H9 (cell line): Measurements from ENCODE around the gene SLC16A1. TPM values are rescaled to one million over a fixed set of nuclear protein-coding genes. Genes with fewer than 3 reads are reported as not detected.

Experiments used
- DNase-seq: peaks from one replicate; pipeline ENCODE4 v3.0.0-alpha.2; 2017
- H2AFZ ChIP-seq: one replicate; pipeline ENCODE4 v1.6.1; 2013; ENCODE audit warnings: mild to moderate bottlenecking, low read length, control low read depth, moderate library complexity
- H2AK5ac ChIP-seq: 2 replicates; pipeline ENCODE4 v1.6.1; 2013; ENCODE audit warnings: low read length, control low read depth, mixed read lengths; ENCODE audit not compliant: insufficient read length
- H2BK120ac ChIP-seq: one replicate; pipeline ENCODE4 v1.6.1; 2013; ENCODE audit warnings: low read depth, mild to moderate bottlenecking, low read length, control low read depth, inconsistent platforms; ENCODE audit not compliant: poor library complexity, severe bottlenecking
- H2BK12ac ChIP-seq: 2 replicates; pipeline ENCODE4 v1.6.1; 2013; ENCODE audit warnings: low read length, control low read depth, mixed read lengths, low read depth; ENCODE audit not compliant: insufficient read length
- H2BK15ac ChIP-seq: 2 replicates; pipeline ENCODE4 v1.6.1; 2013; ENCODE audit warnings: low read depth, low read length, control low read depth
- H2BK20ac ChIP-seq: one replicate; pipeline ENCODE4 v1.6.1; 2013; ENCODE audit warnings: low read depth, mild to moderate bottlenecking, low read length, control low read depth, inconsistent platforms; ENCODE audit not compliant: poor library complexity, severe bottlenecking
- H2BK5ac ChIP-seq: 2 replicates; pipeline ENCODE4 v1.6.1; 2013; ENCODE audit warnings: low read length, control low read depth, mixed read lengths; ENCODE audit not compliant: insufficient read length
- H3K14ac ChIP-seq: 2 replicates; pipeline ENCODE4 v1.6.1; 2013; ENCODE audit warnings: low read length, control low read depth; ENCODE audit not compliant: insufficient read depth
- H3K18ac ChIP-seq: 2 replicates; pipeline ENCODE4 v1.6.1; 2013; ENCODE audit warnings: low read depth, mild to moderate bottlenecking, mixed read lengths, low read length, control low read depth; ENCODE audit not compliant: insufficient read length
- H3K23ac ChIP-seq: 2 replicates; pipeline ENCODE4 v1.6.1; 2013; ENCODE audit warnings: low read length, control low read depth, mixed read lengths, low read depth; ENCODE audit not compliant: insufficient read length
- H3K23me2 ChIP-seq: 2 replicates; pipeline ENCODE4 v1.6.1; 2013; ENCODE audit warnings: low read depth, mild to moderate bottlenecking, mixed read lengths, low read length, control low read depth; ENCODE audit not compliant: insufficient read length, poor library complexity, severe bottlenecking
- H3K27ac ChIP-seq: 2 replicates; pipeline ENCODE4 v1.5.1; 2013; ENCODE audit warnings: low read length, control low read depth, mixed read lengths, low read depth; ENCODE audit not compliant: insufficient read length
- H3K27me3 ChIP-seq: 2 replicates; pipeline ENCODE4 v1.6.1; 2013; ENCODE audit warnings: low read length, control low read depth, inconsistent platforms; ENCODE audit not compliant: insufficient read depth
- H3K4ac ChIP-seq: 2 replicates; pipeline ENCODE4 v1.6.1; 2013; ENCODE audit warnings: low read depth, mild to moderate bottlenecking, control low read depth, inconsistent platforms, low read length, moderate library complexity
- H3K4me1 ChIP-seq: 2 replicates; pipeline ENCODE4 v1.6.1; 2013; ENCODE audit warnings: low read length, control low read depth, inconsistent platforms; ENCODE audit not compliant: insufficient read depth
- H3K4me2 ChIP-seq: 2 replicates; pipeline ENCODE4 v1.6.1; 2013; ENCODE audit warnings: low read length, control low read depth, mixed read lengths; ENCODE audit not compliant: insufficient read length, insufficient read depth
- H3K56ac ChIP-seq: 2 replicates; pipeline ENCODE4 v1.6.1; 2013; ENCODE audit warnings: low read depth, mild to moderate bottlenecking, mixed read lengths, low read length, control low read depth; ENCODE audit not compliant: insufficient read length
- H3K79me1 ChIP-seq: 2 replicates; pipeline ENCODE4 v1.6.1; 2013; ENCODE audit warnings: low read depth, mild to moderate bottlenecking, moderate library complexity, low read length, control low read depth, inconsistent platforms; ENCODE audit not compliant: insufficient read depth, poor library complexity, severe bottlenecking
- H3K79me2 ChIP-seq: 2 replicates; pipeline ENCODE4 v1.6.1; 2013; ENCODE audit warnings: low read length, control low read depth, inconsistent platforms; ENCODE audit not compliant: insufficient read depth
- H3K9ac ChIP-seq: 2 replicates; pipeline ENCODE4 v1.6.1; 2013; ENCODE audit warnings: low read length, control low read depth, mixed read lengths; ENCODE audit not compliant: insufficient read length; ENCODE audit errors: extremely low read depth
- H3K9me3 ChIP-seq: one replicate; pipeline ENCODE4 v1.6.1; 2013; ENCODE audit warnings: low read depth, low read length, inconsistent platforms; ENCODE audit not compliant: control insufficient read depth
- H3T11ph ChIP-seq: one replicate; pipeline ENCODE4 v1.6.1; 2013; ENCODE audit warnings: mild to moderate bottlenecking, low read length, control low read depth, inconsistent platforms
- H4K20me1 ChIP-seq: one replicate; pipeline ENCODE4 v1.6.1; 2013; ENCODE audit not compliant: control insufficient read depth, insufficient read length, insufficient read depth
- H4K5ac ChIP-seq: 2 replicates; pipeline ENCODE4 v1.6.1; 2013; ENCODE audit warnings: low read depth, mild to moderate bottlenecking, mixed read lengths, low read length, control low read depth; ENCODE audit not compliant: insufficient read length
- H4K8ac ChIP-seq: replicated peaks from 2 replicates; pipeline ENCODE4 v1.6.1; 2013; ENCODE audit warnings: low read length, control low read depth, mixed read lengths, low read depth; ENCODE audit not compliant: insufficient read length
- H4K91ac ChIP-seq: 2 replicates; pipeline ENCODE4 v1.6.1; 2013; ENCODE audit warnings: low read depth, mild to moderate bottlenecking, moderate library complexity, mixed read lengths, low read length, control low read depth; ENCODE audit not compliant: insufficient read length
- H3K27ac Mint-ChIP-seq, 3 experiments: 2 replicates in 2 of 3; 3 replicates in 1 of 3; pipeline ENCODE4 v1.8.0; 2020 to 2021; ENCODE audit warnings: mixed read lengths in 3 of 3, mild to moderate bottlenecking in 1 of 3, moderate library complexity in 1 of 3
- H3K27me3 Mint-ChIP-seq: 2 replicates; pipeline ENCODE4 v1.8.0; 2021; ENCODE audit warnings: low read depth, mild to moderate bottlenecking, moderate library complexity, mixed read lengths
- H3K36me3 Mint-ChIP-seq, 3 experiments: 2 replicates in 2 of 3; 3 replicates in 1 of 3; pipeline ENCODE4 v1.8.0; 2020 to 2021; ENCODE audit warnings: low read depth in 3 of 3, mixed read lengths in 3 of 3; ENCODE audit not compliant: insufficient read depth in 1 of 3
- H3K4me1 Mint-ChIP-seq, 2 experiments: 2 replicates each; pipeline ENCODE4 v1.8.0; 2020; ENCODE audit warnings: mixed read lengths in 2 of 2
- H3K4me3 Mint-ChIP-seq, 2 experiments: 2 replicates in 1 of 2; 3 replicates in 1 of 2; pipeline ENCODE4 v1.8.0; 2020 to 2021; ENCODE audit warnings: mild to moderate bottlenecking in 2 of 2, mixed read lengths in 2 of 2, moderate library complexity in 1 of 2
- H3K9me3 Mint-ChIP-seq, 2 experiments: 2 replicates in 1 of 2; 3 replicates in 1 of 2; pipeline ENCODE4 v1.8.0; 2020; ENCODE audit warnings: mild to moderate bottlenecking in 2 of 2, mixed read lengths in 2 of 2, moderate library complexity in 1 of 2
- WGBS: extraction: QIAGEN DNeasy Blood & Tissue Kit; methylation state at CpG from one replicate; pipeline ENCODE4 v1.1.7; 2013; ENCODE audit warnings: missing lambda C conversion rate, low lambda C conversion rate, mixed read lengths; ENCODE audit not compliant: insufficient read length; ENCODE audit errors: extremely low coverage; 5-methylcytosine and 5-hydroxymethylcytosine counted together
- total RNA-seq: library from RNA; stranded (reverse); gene quantifications from 2 replicates; pipeline ENCODE4 v1.2.1, GENCODE V29; 2021
- TF ChIP-seq, protein P1 (sequence below): fragments of 200-600 bp; sonication (generic); conservative IDR thresholded peaks from 3 replicates; pipeline ENCODE4 v1.8.0; 2021; ENCODE audit warnings: antibody characterized with exemption, mild to moderate bottlenecking

Gene SLC16A1
- total RNA-seq, 1 experiment from 2014 or later = 381 TPM

- no peak overlapping the region for H3K4ac ChIP-seq
- peaks cover 5% of the 10 kb centered on the region for H3K23me2 ChIP-seq
- no peak overlapping the region for H3T11ph ChIP-seq
- H4K8ac ChIP-seq = no peak overlapping the region
- no peak overlapping the region for H2BK120ac ChIP-seq
- no peak overlapping the region for H3K9ac ChIP-seq
- Mint-ChIP-seq H3K27me3 (no peaks in the 10 kb centered on the region), H3K4me1 (peaks cover 26 to 37% of the 10 kb centered on the region in 2 experiments), H3K9me3 (no peaks in the 10 kb centered on the region), H3K4me3 (no peak overlapping the region), H3K36me3 (peaks cover 30 to 50% (median 48%) of the 10 kb centered on the region in 3 experiments), H3K27ac (peak overlapping the region in 1 of 3 experiments; percentile 73; a peak in 2 of 7 replicates)
- no peak overlapping the region for H3K14ac ChIP-seq
- TF ChIP-seq, protein P1, sequence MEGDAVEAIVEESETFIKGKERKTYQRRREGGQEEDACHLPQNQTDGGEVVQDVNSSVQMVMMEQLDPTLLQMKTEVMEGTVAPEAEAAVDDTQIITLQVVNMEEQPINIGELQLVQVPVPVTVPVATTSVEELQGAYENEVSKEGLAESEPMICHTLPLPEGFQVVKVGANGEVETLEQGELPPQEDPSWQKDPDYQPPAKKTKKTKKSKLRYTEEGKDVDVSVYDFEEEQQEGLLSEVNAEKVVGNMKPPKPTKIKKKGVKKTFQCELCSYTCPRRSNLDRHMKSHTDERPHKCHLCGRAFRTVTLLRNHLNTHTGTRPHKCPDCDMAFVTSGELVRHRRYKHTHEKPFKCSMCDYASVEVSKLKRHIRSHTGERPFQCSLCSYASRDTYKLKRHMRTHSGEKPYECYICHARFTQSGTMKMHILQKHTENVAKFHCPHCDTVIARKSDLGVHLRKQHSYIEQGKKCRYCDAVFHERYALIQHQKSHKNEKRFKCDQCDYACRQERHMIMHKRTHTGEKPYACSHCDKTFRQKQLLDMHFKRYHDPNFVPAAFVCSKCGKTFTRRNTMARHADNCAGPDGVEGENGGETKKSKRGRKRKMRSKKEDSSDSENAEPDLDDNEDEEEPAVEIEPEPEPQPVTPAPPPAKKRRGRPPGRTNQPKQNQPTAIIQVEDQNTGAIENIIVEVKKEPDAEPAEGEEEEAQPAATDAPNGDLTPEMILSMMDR = no peak
- H2BK15ac ChIP-seq = no peak overlapping the region
- no peak for DNase-seq
- H4K20me1 ChIP-seq = no peaks in the 10 kb centered on the region
- H4K5ac ChIP-seq = no peak overlapping the region
- no peak overlapping the region for H3K27ac ChIP-seq
- no peak overlapping the region for H2BK12ac ChIP-seq
- H4K91ac ChIP-seq = no peak overlapping the region
- H2AK5ac ChIP-seq = no peak overlapping the region
- H3K4me2 ChIP-seq = no peak overlapping the region
- H3K18ac ChIP-seq = no peak overlapping the region
- H3K4me1 ChIP-seq = no peaks in the 10 kb centered on the region
- H3K56ac ChIP-seq = no peak overlapping the region
- no peak overlapping the region for H2BK20ac ChIP-seq
- no peaks in the 10 kb centered on the region for H3K79me1 ChIP-seq
- H3K23ac ChIP-seq = no peak overlapping the region
- H3K79me2 ChIP-seq = peaks cover 17% of the 10 kb centered on the region
- H2BK5ac ChIP-seq = no peak overlapping the region
- no peak overlapping the region for H2AFZ ChIP-seq
- no CpG with 5 or more reads among the region's 4 CpGs for WGBS
- H3K9me3 ChIP-seq = no peaks in the 10 kb centered on the region
- no peaks in the 10 kb centered on the region for H3K27me3 ChIP-seq
Observed at GRCh38 chr1:112961072-112961471, 5.1 kb upstream of the SLC16A1 start.
